H9 (cell line): ENCODE data around the gene ZIC4. TPM values are rescaled to one million over a fixed set of nuclear protein-coding genes. Genes with fewer than 3 reads are reported as not detected.

ENCODE experiments used
- DNase-seq: peaks from one replicate; pipeline ENCODE4 v3.0.0-alpha.2; 2017
- H2AFZ ChIP-seq: one replicate; pipeline ENCODE4 v1.6.1; 2013; ENCODE audit warnings: mild to moderate bottlenecking, low read length, control low read depth, moderate library complexity
- H2AK5ac ChIP-seq: 2 replicates; pipeline ENCODE4 v1.6.1; 2013; ENCODE audit warnings: low read length, control low read depth, mixed read lengths; ENCODE audit not compliant: insufficient read length
- H2BK120ac ChIP-seq: one replicate; pipeline ENCODE4 v1.6.1; 2013; ENCODE audit warnings: low read depth, mild to moderate bottlenecking, low read length, control low read depth, inconsistent platforms; ENCODE audit not compliant: poor library complexity, severe bottlenecking
- H2BK12ac ChIP-seq: 2 replicates; pipeline ENCODE4 v1.6.1; 2013; ENCODE audit warnings: low read length, control low read depth, mixed read lengths, low read depth; ENCODE audit not compliant: insufficient read length
- H2BK15ac ChIP-seq: 2 replicates; pipeline ENCODE4 v1.6.1; 2013; ENCODE audit warnings: low read depth, low read length, control low read depth
- H2BK20ac ChIP-seq: one replicate; pipeline ENCODE4 v1.6.1; 2013; ENCODE audit warnings: low read depth, mild to moderate bottlenecking, low read length, control low read depth, inconsistent platforms; ENCODE audit not compliant: poor library complexity, severe bottlenecking
- H2BK5ac ChIP-seq: 2 replicates; pipeline ENCODE4 v1.6.1; 2013; ENCODE audit warnings: low read length, control low read depth, mixed read lengths; ENCODE audit not compliant: insufficient read length
- H3K14ac ChIP-seq: 2 replicates; pipeline ENCODE4 v1.6.1; 2013; ENCODE audit warnings: low read length, control low read depth; ENCODE audit not compliant: insufficient read depth
- H3K18ac ChIP-seq: 2 replicates; pipeline ENCODE4 v1.6.1; 2013; ENCODE audit warnings: low read depth, mild to moderate bottlenecking, mixed read lengths, low read length, control low read depth; ENCODE audit not compliant: insufficient read length
- H3K23ac ChIP-seq: 2 replicates; pipeline ENCODE4 v1.6.1; 2013; ENCODE audit warnings: low read length, control low read depth, mixed read lengths, low read depth; ENCODE audit not compliant: insufficient read length
- H3K23me2 ChIP-seq: 2 replicates; pipeline ENCODE4 v1.6.1; 2013; ENCODE audit warnings: low read depth, mild to moderate bottlenecking, mixed read lengths, low read length, control low read depth; ENCODE audit not compliant: insufficient read length, poor library complexity, severe bottlenecking
- H3K27ac ChIP-seq: 2 replicates; pipeline ENCODE4 v1.5.1; 2013; ENCODE audit warnings: low read length, control low read depth, mixed read lengths, low read depth; ENCODE audit not compliant: insufficient read length
- H3K27me3 ChIP-seq: 2 replicates; pipeline ENCODE4 v1.6.1; 2013; ENCODE audit warnings: low read length, control low read depth, inconsistent platforms; ENCODE audit not compliant: insufficient read depth
- H3K4ac ChIP-seq: 2 replicates; pipeline ENCODE4 v1.6.1; 2013; ENCODE audit warnings: low read depth, mild to moderate bottlenecking, control low read depth, inconsistent platforms, low read length, moderate library complexity
- H3K4me1 ChIP-seq: 2 replicates; pipeline ENCODE4 v1.6.1; 2013; ENCODE audit warnings: low read length, control low read depth, inconsistent platforms; ENCODE audit not compliant: insufficient read depth
- H3K4me2 ChIP-seq: 2 replicates; pipeline ENCODE4 v1.6.1; 2013; ENCODE audit warnings: low read length, control low read depth, mixed read lengths; ENCODE audit not compliant: insufficient read length, insufficient read depth
- H3K56ac ChIP-seq: 2 replicates; pipeline ENCODE4 v1.6.1; 2013; ENCODE audit warnings: low read depth, mild to moderate bottlenecking, mixed read lengths, low read length, control low read depth; ENCODE audit not compliant: insufficient read length
- H3K79me1 ChIP-seq: 2 replicates; pipeline ENCODE4 v1.6.1; 2013; ENCODE audit warnings: low read depth, mild to moderate bottlenecking, moderate library complexity, low read length, control low read depth, inconsistent platforms; ENCODE audit not compliant: insufficient read depth, poor library complexity, severe bottlenecking
- H3K79me2 ChIP-seq: 2 replicates; pipeline ENCODE4 v1.6.1; 2013; ENCODE audit warnings: low read length, control low read depth, inconsistent platforms; ENCODE audit not compliant: insufficient read depth
- H3K9ac ChIP-seq: 2 replicates; pipeline ENCODE4 v1.6.1; 2013; ENCODE audit warnings: low read length, control low read depth, mixed read lengths; ENCODE audit not compliant: insufficient read length; ENCODE audit errors: extremely low read depth
- H3K9me3 ChIP-seq: one replicate; pipeline ENCODE4 v1.6.1; 2013; ENCODE audit warnings: low read depth, low read length, inconsistent platforms; ENCODE audit not compliant: control insufficient read depth
- H3T11ph ChIP-seq: one replicate; pipeline ENCODE4 v1.6.1; 2013; ENCODE audit warnings: mild to moderate bottlenecking, low read length, control low read depth, inconsistent platforms
- H4K20me1 ChIP-seq: one replicate; pipeline ENCODE4 v1.6.1; 2013; ENCODE audit not compliant: control insufficient read depth, insufficient read length, insufficient read depth
- H4K5ac ChIP-seq: 2 replicates; pipeline ENCODE4 v1.6.1; 2013; ENCODE audit warnings: low read depth, mild to moderate bottlenecking, mixed read lengths, low read length, control low read depth; ENCODE audit not compliant: insufficient read length
- H4K8ac ChIP-seq: replicated peaks from 2 replicates; pipeline ENCODE4 v1.6.1; 2013; ENCODE audit warnings: low read length, control low read depth, mixed read lengths, low read depth; ENCODE audit not compliant: insufficient read length
- H4K91ac ChIP-seq: 2 replicates; pipeline ENCODE4 v1.6.1; 2013; ENCODE audit warnings: low read depth, mild to moderate bottlenecking, moderate library complexity, mixed read lengths, low read length, control low read depth; ENCODE audit not compliant: insufficient read length
- H3K27ac Mint-ChIP-seq, 3 experiments: 2 replicates in 2 of 3; 3 replicates in 1 of 3; pipeline ENCODE4 v1.8.0; 2020 to 2021; ENCODE audit warnings: mixed read lengths in 3 of 3, mild to moderate bottlenecking in 1 of 3, moderate library complexity in 1 of 3
- H3K27me3 Mint-ChIP-seq: 2 replicates; pipeline ENCODE4 v1.8.0; 2021; ENCODE audit warnings: low read depth, mild to moderate bottlenecking, moderate library complexity, mixed read lengths
- H3K36me3 Mint-ChIP-seq, 3 experiments: 2 replicates in 2 of 3; 3 replicates in 1 of 3; pipeline ENCODE4 v1.8.0; 2020 to 2021; ENCODE audit warnings: low read depth in 3 of 3, mixed read lengths in 3 of 3; ENCODE audit not compliant: insufficient read depth in 1 of 3
- H3K4me1 Mint-ChIP-seq, 2 experiments: 2 replicates each; pipeline ENCODE4 v1.8.0; 2020; ENCODE audit warnings: mixed read lengths in 2 of 2
- H3K4me3 Mint-ChIP-seq, 2 experiments: 2 replicates in 1 of 2; 3 replicates in 1 of 2; pipeline ENCODE4 v1.8.0; 2020 to 2021; ENCODE audit warnings: mild to moderate bottlenecking in 2 of 2, mixed read lengths in 2 of 2, moderate library complexity in 1 of 2
- H3K9me3 Mint-ChIP-seq, 2 experiments: 2 replicates in 1 of 2; 3 replicates in 1 of 2; pipeline ENCODE4 v1.8.0; 2020; ENCODE audit warnings: mild to moderate bottlenecking in 2 of 2, mixed read lengths in 2 of 2, moderate library complexity in 1 of 2
- CTCF ChIP-seq: fragments of 200-600 bp; sonication (generic); conservative IDR thresholded peaks from 3 replicates; pipeline ENCODE4 v1.8.0; 2021; ENCODE audit warnings: antibody characterized with exemption, mild to moderate bottlenecking
- WGBS: extraction: QIAGEN DNeasy Blood & Tissue Kit; methylation state at CpG from one replicate; pipeline ENCODE4 v1.1.7; 2013; ENCODE audit warnings: missing lambda C conversion rate, low lambda C conversion rate, mixed read lengths; ENCODE audit not compliant: insufficient read length; ENCODE audit errors: extremely low coverage; 5-methylcytosine and 5-hydroxymethylcytosine counted together
- total RNA-seq: library from RNA; stranded (reverse); gene quantifications from 2 replicates; pipeline ENCODE4 v1.2.1, GENCODE V29; 2021

ZIC4 gene
- total RNA-seq, 1 experiment from 2014 or later = not detected

DNA sequence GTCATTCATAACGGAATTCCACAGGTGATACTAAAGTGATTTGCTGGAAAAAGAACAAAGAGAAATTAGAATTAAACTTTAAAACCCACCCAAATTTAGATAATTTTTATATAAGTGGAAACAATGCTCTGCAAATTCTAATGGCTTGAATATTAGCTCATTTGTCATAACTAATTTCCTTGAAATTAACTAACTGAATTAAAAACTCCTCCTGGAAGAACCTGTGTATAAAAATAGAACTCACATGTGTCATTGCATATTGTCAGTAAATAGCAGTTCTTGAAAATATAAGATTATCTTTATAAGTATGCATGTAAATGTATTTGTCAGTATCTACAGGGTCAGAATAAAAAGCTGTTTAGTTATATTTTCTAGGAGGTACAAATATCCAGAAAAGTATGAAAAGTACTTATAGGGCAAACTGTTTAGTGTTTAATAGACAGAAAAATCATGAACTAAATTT lies 19.1 kb upstream of the ZIC4 start:
- no peaks in the 10 kb centered on the region for H3K9me3 ChIP-seq
- H3K4me2 ChIP-seq = no peak overlapping the region
- Mint-ChIP-seq H3K27ac (no peak overlapping the region), H3K4me1 (peaks cover 23 to 38% of the 10 kb centered on the region in 2 experiments), H3K4me3 (no peak overlapping the region), H3K9me3 (no peaks in the 10 kb centered on the region; a peak in 2 of 5 replicates), H3K27me3 (peaks cover 82% of the 10 kb centered on the region), H3K36me3 (no peaks in the 10 kb centered on the region)
- no peak overlapping the region for H4K91ac ChIP-seq
- 0 out of 2 replicates have a peak, but pooled peaks cover 2% of the 10 kb centered on the region for H3K4me1 ChIP-seq
- peaks cover 48% of the 10 kb centered on the region for H3K27me3 ChIP-seq
- no peak overlapping the region for H4K5ac ChIP-seq
- H4K20me1 ChIP-seq = no peaks in the 10 kb centered on the region
- H3K23me2 ChIP-seq = peaks cover 15% of the 10 kb centered on the region
- no peak overlapping the region for H2AFZ ChIP-seq
- H3K4ac ChIP-seq = no peak overlapping the region
- WGBS = no CpG with 5 or more reads among the region's 1 CpG
- H3T11ph ChIP-seq = no peak overlapping the region
- TF ChIP-seq CTCF = no peak
- no peak overlapping the region for H3K56ac ChIP-seq
- H2BK120ac ChIP-seq = no peak overlapping the region
- H3K27ac ChIP-seq = no peak overlapping the region
- H3K79me2 ChIP-seq = no peaks in the 10 kb centered on the region
- H2BK15ac ChIP-seq = no peak overlapping the region
- H2BK12ac ChIP-seq = no peak overlapping the region
- H3K9ac ChIP-seq = no peak overlapping the region
- H3K14ac ChIP-seq = no peak overlapping the region
- no peak overlapping the region for H2BK20ac ChIP-seq
- H3K79me1 ChIP-seq = no peaks in the 10 kb centered on the region
- no peak for DNase-seq
- no peak overlapping the region for H2BK5ac ChIP-seq
- H2AK5ac ChIP-seq = no peak overlapping the region
- H3K23ac ChIP-seq = no peak overlapping the region
- no peak overlapping the region for H4K8ac ChIP-seq
- H3K18ac ChIP-seq = no peak overlapping the region
